ENCODE measurements around the gene ENPP6. TPM values are rescaled to one million over a fixed set of nuclear protein-coding genes. Genes with fewer than 3 reads are reported as not detected.
A peak's percentile ranks its signal among the peaks of the same experiment; 100 is the strongest.

ENPP6 gene
- total RNA-seq, result under 1 TPM; 0.12 to 0.29 TPM

- no peak within 1 kb of the TSS for H3K27ac Mint-ChIP-seq
- H3K27me3 Mint-ChIP-seq, result peaks cover 13% of the 10 kb centered on the region
- intact Hi-C loops (cut with micrococcal nuclease), result no loop called here
- peaks cover 2% of the 10 kb centered on the region for H3K9me3 Mint-ChIP-seq
- H3K4me1 Mint-ChIP-seq (ENCODE audit: low read depth), result no peaks in the 10 kb centered on the region
- ChIA-PET POLR2A (no interaction called here), CTCF (no interaction called here)
- DNase-seq, result no peak
- H3K4me3 Mint-ChIP-seq, result no peak within 1 kb of the TSS
- H3K36me3 Mint-ChIP-seq, result no peaks in the 10 kb centered on the region
Measured at GRCh38 chr4:184217634-184218033, at the start of gene ENPP6. Gene ENPP6, minus strand, starts transcription at chr4:184217873. Its CDS starts 54 bp downstream, at chr4:184217819.

GRCh38 chr4:184267206-184267608 is 49.5 kb upstream of the ENPP6 start:
- ChIA-PET POLR2A (interaction anchor here (1.1 to 4.1 kb wide), 4 partner anchors 14 to 270 kb away, joined by 3 to 65 read pairs (median 14); partner anchors contain the start of gene IRF2), CTCF (interaction anchor here (0.6 to 5.0 kb wide), 7 partner anchors 15 to 475 kb away, joined by 3 to 56 read pairs (median 5); partner anchors contain the start of genes CASP3 and PRIMPOL)
- H3K4me1 Mint-ChIP-seq (ENCODE audit: low read depth), result peaks cover 71% of the 10 kb centered on the region
- H3K36me3 Mint-ChIP-seq, result no peaks in the 10 kb centered on the region
- H3K9me3 Mint-ChIP-seq, result no peaks in the 10 kb centered on the region
- DNase-seq, result no peak
- H3K4me3 Mint-ChIP-seq, result peak overlapping the region; percentile 63
- no peaks in the 10 kb centered on the region for H3K27me3 Mint-ChIP-seq
- peak overlapping the region; percentile 91 for H3K27ac Mint-ChIP-seq
- intact Hi-C loops (cut with micrococcal nuclease), result loop anchor here (10.0 kb wide), 2 partner anchors 558 to 718 kb away; partner anchors contain the start of gene ACSL1

GRCh38 chr4:184265546-184266351 is 48.1 kb upstream of the ENPP6 start:
- no peaks in the 10 kb centered on the region for H3K36me3 Mint-ChIP-seq
- H3K27ac Mint-ChIP-seq, result peak overlapping the region; percentile 80
- ChIA-PET POLR2A (interaction anchor here (0.6 to 4.0 kb wide), 14 partner anchors 8 to 468 kb away, joined by 3 to 40 read pairs (median 4); partner anchors contain the start of genes CENPU and IRF2), CTCF (interaction anchor here (1.0 to 5.2 kb wide), 22 partner anchors 8 to 465 kb away, joined by 3 to 78 read pairs (median 8); partner anchors contain the start of genes CASP3, IRF2 and PRIMPOL)
- H3K9me3 Mint-ChIP-seq, result no peaks in the 10 kb centered on the region
- peaks cover 68% of the 10 kb centered on the region for H3K4me1 Mint-ChIP-seq (ENCODE audit: low read depth)
- no peaks in the 10 kb centered on the region for H3K27me3 Mint-ChIP-seq
- intact Hi-C loops (cut with micrococcal nuclease), result loop anchor here (10.0 kb wide), 2 partner anchors 559 to 719 kb away; partner anchors contain the start of gene ACSL1
- peak overlapping the region; percentile 63 for H3K4me3 Mint-ChIP-seq
- DNase-seq, result peak; percentile 56

- CTCF ChIA-PET, result interaction anchor here (0.6 to 5.2 kb wide), 90 partner anchors 9 to 834 kb away, joined by 3 to 78 read pairs (median 5); partner anchors contain the start of genes ACSL1, CASP3, CENPU and IRF2
- H3K9me3 Mint-ChIP-seq, result no peaks in the 10 kb centered on the region
- no peaks in the 10 kb centered on the region for H3K36me3 Mint-ChIP-seq
- DNase-seq, result peak; percentile 97
- POLR2A ChIA-PET, result interaction anchor here (0.9 to 4.0 kb wide), 10 partner anchors 12 to 469 kb away, joined by 3 to 40 read pairs (median 6); partner anchors contain the start of genes CASP3, CENPU, IRF2 and PRIMPOL
- H3K27me3 Mint-ChIP-seq, result no peaks in the 10 kb centered on the region
- peak overlapping the region; percentile 11 for H3K27ac Mint-ChIP-seq
- intact Hi-C loops (cut with micrococcal nuclease), result loop anchor here (1.0 to 10.0 kb wide), 8 partner anchors 27 to 721 kb away; partner anchors contain the start of genes ACSL1, CASP3, CENPU and IRF2
- H3K4me1 Mint-ChIP-seq (ENCODE audit: low read depth), result peaks cover 52% of the 10 kb centered on the region
- no peak overlapping the region for H3K4me3 Mint-ChIP-seq
Measured at GRCh38 chr4:184263910-184264732, 46.4 kb upstream of the ENPP6 start.

- POLR2A ChIA-PET, result interaction anchor here (0.5 to 4.0 kb wide), 8 partner anchors 11 to 386 kb away, joined by 3 to 40 read pairs (median 6); partner anchors contain the start of genes CASP3, IRF2 and PRIMPOL
Measured at GRCh38 chr4:184263461-184263860, 45.8 kb upstream of the ENPP6 start.

GRCh38 chr4:184262901-184263300 is 45.2 kb upstream of the ENPP6 start:
- Mint-ChIP-seq H3K4me3 (no peak overlapping the region), H3K4me1 (ENCODE audit: low read depth) (peaks cover 42% of the 10 kb centered on the region), H3K27me3 (no peaks in the 10 kb centered on the region), H3K9me3 (no peaks in the 10 kb centered on the region), H3K27ac (peak overlapping the region; percentile 1), H3K36me3 (no peaks in the 10 kb centered on the region)
- POLR2A ChIA-PET, result interaction anchor here (0.5 to 4.0 kb wide), 4 partner anchors 18 to 275 kb away, joined by 3 to 40 read pairs (median 7); partner anchors contain the start of gene IRF2
- CTCF ChIA-PET, result interaction anchor here (1.0 to 5.2 kb wide), 20 partner anchors 11 to 744 kb away, joined by 3 to 78 read pairs (median 10); partner anchors contain the start of genes CASP3, CENPU, IRF2 and PRIMPOL
- intact Hi-C loops (cut with micrococcal nuclease), result loop anchor here (10.0 kb wide), 2 partner anchors 562 to 722 kb away; partner anchors contain the start of gene ACSL1
- DNase-seq, result peak; percentile 45

More at GRCh38 chr4:184263461-184263860, 45.8 kb upstream of the ENPP6 start:
- Mint-ChIP-seq H3K4me3 (no peak overlapping the region), H3K4me1 (ENCODE audit: low read depth) (peaks cover 45% of the 10 kb centered on the region), H3K9me3 (no peaks in the 10 kb centered on the region), H3K36me3 (no peaks in the 10 kb centered on the region), H3K27me3 (no peaks in the 10 kb centered on the region), H3K27ac (peak overlapping the region; percentile 1)
- CTCF ChIA-PET, result interaction anchor here (0.6 to 5.2 kb wide), 77 partner anchors 9 to 834 kb away, joined by 3 to 78 read pairs (median 5); partner anchors contain the start of genes ACSL1, CASP3, CENPU and IRF2
- intact Hi-C loops (cut with micrococcal nuclease), result loop anchor here (10.0 kb wide), 2 partner anchors 561 to 721 kb away; partner anchors contain the start of gene ACSL1
- DNase-seq, result no peak

- ChIA-PET CTCF (interaction anchor here (0.6 to 5.2 kb wide), 4 partner anchors 9 to 215 kb away, joined by 3 to 78 read pairs (median 43); partner anchors contain the start of gene IRF2), POLR2A (interaction anchor here (1.2 kb wide), 1 partner anchor 388 kb away, joined by 3 read pairs; the partner anchor contains the start of genes CASP3 and PRIMPOL)
- no peaks in the 10 kb centered on the region for H3K36me3 Mint-ChIP-seq
- H3K4me1 Mint-ChIP-seq (ENCODE audit: low read depth), result peaks cover 28% of the 10 kb centered on the region
- DNase-seq, result no peak
- H3K27me3 Mint-ChIP-seq, result no peaks in the 10 kb centered on the region
- H3K4me3 Mint-ChIP-seq, result no peak overlapping the region
- H3K9me3 Mint-ChIP-seq, result no peaks in the 10 kb centered on the region
- intact Hi-C loops (cut with micrococcal nuclease), result loop anchor here (10.0 kb wide), 2 partner anchors 564 to 724 kb away; partner anchors contain the start of gene ACSL1
- no peak overlapping the region for H3K27ac Mint-ChIP-seq
Measured at GRCh38 chr4:184261246-184261645, 43.6 kb upstream of the ENPP6 start.

GRCh38 chr4:184259866-184260265 is 42.2 kb upstream of the ENPP6 start:
- no peak for DNase-seq
- peaks cover 14% of the 10 kb centered on the region for H3K4me1 Mint-ChIP-seq (ENCODE audit: low read depth)
- ChIA-PET CTCF (no interaction called here), POLR2A (no interaction called here)
- intact Hi-C loops (cut with micrococcal nuclease), result loop anchor here (10.0 kb wide), 2 partner anchors 565 to 725 kb away; partner anchors contain the start of gene ACSL1
- no peaks in the 10 kb centered on the region for H3K9me3 Mint-ChIP-seq
- no peaks in the 10 kb centered on the region for H3K27me3 Mint-ChIP-seq
- H3K36me3 Mint-ChIP-seq, result no peaks in the 10 kb centered on the region
- H3K4me3 Mint-ChIP-seq, result no peak overlapping the region
- no peak overlapping the region for H3K27ac Mint-ChIP-seq

GRCh38 chr4:184259081-184259480 is 41.4 kb upstream of the ENPP6 start:
- H3K4me3 Mint-ChIP-seq, result no peak overlapping the region
- POLR2A ChIA-PET, result no interaction called here

GRCh38 chr4:184255871-184256642 is 38.4 kb upstream of the ENPP6 start:
- POLR2A ChIA-PET, result no interaction called here

More at GRCh38 chr4:184259081-184259480, 41.4 kb upstream of the ENPP6 start:
- no peaks in the 10 kb centered on the region for H3K9me3 Mint-ChIP-seq
- CTCF ChIA-PET, result no interaction called here
- DNase-seq, result no peak
- H3K27me3 Mint-ChIP-seq, result no peaks in the 10 kb centered on the region
- H3K27ac Mint-ChIP-seq, result no peak overlapping the region
- intact Hi-C loops (cut with micrococcal nuclease), result no loop called here
- peaks cover 11% of the 10 kb centered on the region for H3K4me1 Mint-ChIP-seq (ENCODE audit: low read depth)
- H3K36me3 Mint-ChIP-seq, result no peaks in the 10 kb centered on the region

More at GRCh38 chr4:184255871-184256642, 38.4 kb upstream of the ENPP6 start:
- H3K27me3 Mint-ChIP-seq, result no peaks in the 10 kb centered on the region
- no peaks in the 10 kb centered on the region for H3K36me3 Mint-ChIP-seq
- intact Hi-C loops (cut with micrococcal nuclease), result no loop called here
- peaks cover 3% of the 10 kb centered on the region for H3K9me3 Mint-ChIP-seq
- CTCF ChIA-PET, result interaction anchor here (1.4 kb wide), 1 partner anchor 8 kb away, joined by 6 read pairs; no protein-coding TSS in a partner anchor
- no peak for DNase-seq
- H3K27ac Mint-ChIP-seq, result no peak overlapping the region
- no peak overlapping the region for H3K4me3 Mint-ChIP-seq
- H3K4me1 Mint-ChIP-seq (ENCODE audit: low read depth), result peaks cover 11% of the 10 kb centered on the region

All from activated CD4-positive, alpha-beta memory T cell treated with anti-CD3 and anti-CD28 coated beads for 36 hours (primary cell).